HG03460 (cell line): ENCODE data around the gene NAPSA.
"Not testable (repeated sequence)": the region's sequence is repeated elsewhere in the genome, so short reads cannot be mapped to it uniquely, and the experiment has no call there.

Experiments used
- ATAC-seq: cut with Tn5 transposase; IDR thresholded peaks from one replicate; pipeline ENCODE4 v1.9.1; 2021; ENCODE audit not compliant: unreplicated experiment

The NAPSA gene

GRCh38 chr19:50331994-50332243 is 33.5 kb downstream of the NAPSA start:
- no peak for ATAC-seq

- no peak for ATAC-seq
Observed at GRCh38 chr19:50331221-50331993, 34.0 kb downstream of the NAPSA start.

GRCh38 chr19:50330365-50331078 is 34.9 kb downstream of the NAPSA start:
- ATAC-seq = no peak

GRCh38 chr19:50329926-50330294 is 35.5 kb downstream of the NAPSA start:
- not testable (repeated sequence) for ATAC-seq

- ATAC-seq = peak; percentile 52
Observed at GRCh38 chr19:50329146-50329925, 36.1 kb downstream of the NAPSA start, which contains the start of gene KCNC3. Gene KCNC3, minus strand, starts transcription at chr19:50329377. Its CDS starts 295 bp downstream, at chr19:50329082.

GRCh38 chr19:50328873-50329145 is 36.6 kb downstream of the NAPSA start:
- peak; percentile 12 for ATAC-seq

GRCh38 chr19:50328224-50328872 is 37.1 kb downstream of the NAPSA start:
- ATAC-seq = no peak

- no peak for ATAC-seq
Observed at GRCh38 chr19:50327461-50328223, 37.8 kb downstream of the NAPSA start.

- no peak for ATAC-seq
Observed at GRCh38 chr19:50327013-50327412, 38.4 kb downstream of the NAPSA start.

GRCh38 chr19:50326101-50326664 is 39.3 kb downstream of the NAPSA start:
- no peak for ATAC-seq

- ATAC-seq = no peak
Observed at GRCh38 chr19:50325310-50326100, 39.9 kb downstream of the NAPSA start.

GRCh38 chr19:50324331-50324730 is 41.1 kb downstream of the NAPSA start:
- no peak for ATAC-seq

GRCh38 chr19:50323782-50324133 is 41.7 kb downstream of the NAPSA start:
- ATAC-seq = no peak

GRCh38 chr19:50322931-50323781 is 42.3 kb downstream of the NAPSA start:
- ATAC-seq = no peak

- no peak for ATAC-seq
Observed at GRCh38 chr19:50322234-50322633, 43.2 kb downstream of the NAPSA start.

- ATAC-seq = no peak
Observed at GRCh38 chr19:50321831-50322230, 43.6 kb downstream of the NAPSA start.

- no peak for ATAC-seq
Observed at GRCh38 chr19:50320596-50320995, 44.8 kb downstream of the NAPSA start.

GRCh38 chr19:50320051-50320450 is 45.4 kb downstream of the NAPSA start:
- no peak for ATAC-seq

GRCh38 chr19:50319156-50319555 is 46.3 kb downstream of the NAPSA start:
- no peak for ATAC-seq
